GM12878 (cell line): ENCODE results near the gene ABTB1. TPM values are rescaled to one million over a fixed set of nuclear protein-coding genes. Genes with fewer than 3 reads are reported as not detected.

Source experiments
- BCL11A ChIP-seq: IDR thresholded peaks from 2 replicates; pipeline ENCODE4 v1.6.1; 2011; ENCODE audit warnings: low read depth, low read length
- CBX5 ChIP-seq: sonication (generic); IDR thresholded peaks from 2 replicates; pipeline ENCODE4 v1.6.1; 2016; ENCODE audit warnings: low read depth, moderate library complexity, mild to moderate bottlenecking, inconsistent platforms
- CEBPB ChIP-seq, 2 experiments: fragments of 150-350 bp in 1 of 2; IDR thresholded peaks; 2 replicates each; pipeline ENCODE4 v1.6.1; 2012 to 2014; ENCODE audit warnings: low read depth in 2 of 2, low read length in 2 of 2, borderline replicate concordance in 1 of 2, inconsistent platforms in 1 of 2
- CREM ChIP-seq: IDR thresholded peaks from 2 replicates; pipeline ENCODE4 v1.6.1; 2014; ENCODE audit warnings: antibody characterized with exemption, low read depth
- DPF2 ChIP-seq: fragments of 450-650 bp; IDR thresholded peaks from 2 replicates; pipeline ENCODE4 v1.6.1; 2017; ENCODE audit warnings: mild to moderate bottlenecking
- EZH2 ChIP-seq: IDR thresholded peaks from 2 replicates; pipeline ENCODE4 v1.6.1; 2012; ENCODE audit warnings: low read depth, mild to moderate bottlenecking, control low read depth, inconsistent platforms, low read length, borderline replicate concordance; ENCODE audit not compliant: control insufficient read depth
- IKZF1 ChIP-seq: fragments of 450-650 bp; conservative IDR thresholded peaks from 2 replicates; pipeline ENCODE4 v1.6.1; 2017; ENCODE audit warnings: antibody characterized with exemption, mild to moderate bottlenecking
- KDM1A ChIP-seq: fragments of 200-600 bp; sonication (generic); IDR thresholded peaks from 2 replicates; pipeline ENCODE4 v1.6.1; 2016; ENCODE audit warnings: borderline replicate concordance
- MYC ChIP-seq: IDR thresholded peaks from 2 replicates; pipeline ENCODE4 v1.6.1; 2011; ENCODE audit warnings: mild to moderate bottlenecking, low read length, moderate library complexity, inconsistent platforms; ENCODE audit not compliant: insufficient read depth, insufficient replicate concordance, insufficient read length, severe bottlenecking
- RAD21 ChIP-seq: IDR thresholded peaks from 2 replicates; pipeline ENCODE4 v1.6.1; 2011; ENCODE audit warnings: mild to moderate bottlenecking, low read depth, low read length, moderate library complexity; ENCODE audit not compliant: insufficient read depth
- RB1 ChIP-seq: fragments of 450-650 bp; formaldehyde crosslinking; IDR thresholded peaks from 2 replicates; pipeline ENCODE4 v1.6.1; 2017; ENCODE audit warnings: mild to moderate bottlenecking, borderline replicate concordance
- RUNX3 ChIP-seq: IDR thresholded peaks from 2 replicates; pipeline ENCODE4 v1.6.1; 2012; ENCODE audit warnings: low read length, inconsistent platforms
- SRF ChIP-seq, 2 experiments: IDR thresholded peaks; 2 replicates each; pipeline ENCODE4 v1.6.1; 2011; ENCODE audit warnings: low read depth in 2 of 2, low read length in 2 of 2, mild to moderate bottlenecking in 1 of 2, moderate library complexity in 1 of 2
- WRNIP1 ChIP-seq: IDR thresholded peaks from 2 replicates; pipeline ENCODE4 v1.6.1; 2011; ENCODE audit warnings: low read depth, low read length, improper control_type of control experiment, borderline replicate concordance
- YY1 ChIP-seq: IDR thresholded peaks from 2 replicates; pipeline ENCODE4 v1.6.1; 2011; ENCODE audit warnings: low read depth, mild to moderate bottlenecking, low read length
- ZBED1 ChIP-seq: IDR thresholded peaks from 2 replicates; pipeline ENCODE4 v1.6.1; 2016; ENCODE audit warnings: borderline replicate concordance
- ZNF217 ChIP-seq: fragments of 450-650 bp; IDR thresholded peaks from 2 replicates; pipeline ENCODE4 v1.6.1; 2017; ENCODE audit warnings: antibody characterized with exemption, mild to moderate bottlenecking
- polyA plus RNA-seq, 11 experiments: library from polyadenylated mRNA; depleted of rRNA in 4 of 11; unstranded in 6 of 11; stranded (reverse) in 5 of 11; fragments of >200 nt; fragmentation: Nextera tagmentation in 4 of 11; fragmentation: Illumina TruSeq in 1 of 11; extraction: Ambion mirVana in 4 of 11; extraction: Trizol in 1 of 11; gene quantifications; 1 replicate in 1 of 11; 2 replicates in 10 of 11; pipeline versions ENCODE4 v1.2.1 to v1.2.3, GENCODE V29; 2011 to 2016; ENCODE audit warnings: inconsistent platforms in 2 of 11, missing spikeins in 2 of 11, low read depth in 1 of 11
- total RNA-seq, 4 experiments: library from RNA; depleted of rRNA in 3 of 4; stranded (reverse); fragments of >200 nt in 3 of 4; fragmentation: Illumina TruSeq in 1 of 4; extraction: Trizol in 1 of 4; gene quantifications; 2 replicates each; pipeline versions ENCODE4 v1.2.1 to v1.2.3, GENCODE V29; 2013 to 2021
- TF ChIP-seq, protein P1 (sequence below), 3 experiments: IDR thresholded peaks in 2 of 3; conservative IDR thresholded peaks in 1 of 3; 2 replicates each; pipeline ENCODE4 v1.5.1; 2011; ENCODE audit warnings: low read depth in 3 of 3, low read length in 3 of 3, mild to moderate bottlenecking in 3 of 3, control low read depth in 2 of 3, moderate library complexity in 2 of 3, inconsistent platforms in 1 of 3, mixed read lengths in 1 of 3; ENCODE audit not compliant: control insufficient read depth in 2 of 3, insufficient read depth in 1 of 3; ENCODE audit errors: extremely low read depth in 1 of 3
- TF ChIP-seq, protein P2 (sequence below): IDR thresholded peaks from 2 replicates; pipeline ENCODE4 v1.6.1; 2012; ENCODE audit warnings: low read depth, low read length, improper control_type of control experiment
- TF ChIP-seq, protein P3 (sequence below): IDR thresholded peaks from 2 replicates; pipeline ENCODE4 v1.6.1; 2012; ENCODE audit warnings: improper control_type of control experiment, low read depth, low read length; ENCODE audit not compliant: insufficient replicate concordance

Gene ABTB1
- total and polyA plus RNA-seq, 10 of the 15 experiments (the other 5 are each of a cell fraction or from before 2014, with no cell fraction given) = 0.11 to 10.2 (median 7.1) TPM

DNA sequence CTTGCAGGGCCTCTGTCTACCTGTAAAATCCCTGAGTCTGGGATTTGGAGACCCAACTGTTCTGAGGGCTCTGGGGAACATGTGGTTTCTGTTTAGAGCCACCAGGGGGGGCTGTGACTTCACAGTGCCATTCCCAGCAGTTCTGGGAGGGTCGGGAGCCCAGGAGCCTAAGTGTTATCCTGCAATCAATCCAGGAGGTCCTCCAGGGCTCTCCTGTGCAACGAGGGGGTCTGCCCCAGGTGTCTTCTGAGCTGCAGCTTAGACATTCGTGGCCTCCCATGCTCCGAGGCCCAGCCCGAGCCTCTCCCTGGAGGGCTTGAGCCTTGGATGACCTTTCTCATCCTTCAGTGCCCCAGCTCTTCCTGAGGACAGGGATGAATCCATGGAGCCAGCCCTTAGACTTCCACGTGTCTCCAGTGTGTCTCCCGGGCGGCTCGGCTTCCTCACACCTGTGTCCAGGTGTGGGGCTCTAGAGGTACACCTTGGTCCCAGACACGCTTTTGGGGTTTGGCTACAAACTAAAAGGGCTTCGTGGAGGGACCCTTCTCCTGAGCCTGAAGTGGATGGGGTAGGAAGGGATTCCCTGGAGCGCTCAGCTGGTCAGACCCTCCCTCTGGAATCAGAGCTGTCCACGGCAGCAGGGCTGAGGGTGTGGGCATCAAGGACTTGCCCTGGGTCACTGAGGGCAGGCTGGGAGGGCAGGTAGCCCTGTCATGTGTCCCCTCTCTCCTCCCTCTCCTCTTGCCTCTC lies 20.3 kb upstream of the ABTB1 start (continued):
- TF ChIP-seq, protein P1, sequence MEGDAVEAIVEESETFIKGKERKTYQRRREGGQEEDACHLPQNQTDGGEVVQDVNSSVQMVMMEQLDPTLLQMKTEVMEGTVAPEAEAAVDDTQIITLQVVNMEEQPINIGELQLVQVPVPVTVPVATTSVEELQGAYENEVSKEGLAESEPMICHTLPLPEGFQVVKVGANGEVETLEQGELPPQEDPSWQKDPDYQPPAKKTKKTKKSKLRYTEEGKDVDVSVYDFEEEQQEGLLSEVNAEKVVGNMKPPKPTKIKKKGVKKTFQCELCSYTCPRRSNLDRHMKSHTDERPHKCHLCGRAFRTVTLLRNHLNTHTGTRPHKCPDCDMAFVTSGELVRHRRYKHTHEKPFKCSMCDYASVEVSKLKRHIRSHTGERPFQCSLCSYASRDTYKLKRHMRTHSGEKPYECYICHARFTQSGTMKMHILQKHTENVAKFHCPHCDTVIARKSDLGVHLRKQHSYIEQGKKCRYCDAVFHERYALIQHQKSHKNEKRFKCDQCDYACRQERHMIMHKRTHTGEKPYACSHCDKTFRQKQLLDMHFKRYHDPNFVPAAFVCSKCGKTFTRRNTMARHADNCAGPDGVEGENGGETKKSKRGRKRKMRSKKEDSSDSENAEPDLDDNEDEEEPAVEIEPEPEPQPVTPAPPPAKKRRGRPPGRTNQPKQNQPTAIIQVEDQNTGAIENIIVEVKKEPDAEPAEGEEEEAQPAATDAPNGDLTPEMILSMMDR (IDR thresholded peaks at IDR 0.05 in 2 of 3, conservative IDR thresholded peaks at IDR 0.05 in 1 of 3; ENCODE audit: control insufficient read depth in 2 of 3, extremely low read depth in 1 of 3, insufficient read depth in 1 of 3, low read depth in 3 of 3, low read length in 3 of 3) = peak; percentile 72 to 91 (median 80)
- TF ChIP-seq RUNX3 = peak; percentile 85
- TF ChIP-seq WRNIP1 = no peak
- TF ChIP-seq EZH2 = no peak
- no peak for TF ChIP-seq MYC
- no peak for TF ChIP-seq BCL11A
- no peak for TF ChIP-seq CREM
- peak; percentile 97 for TF ChIP-seq RAD21
- 0 out of 2 replicates have a peak, but pooled peaks have one; percentile 23 for TF ChIP-seq IKZF1
- TF ChIP-seq DPF2 = no peak
- TF ChIP-seq CEBPB (IDR thresholded peaks at IDR 0.05; ENCODE audit: borderline replicate concordance in 1 of 2, low read depth in 2 of 2, low read length in 2 of 2) = no peak
- TF ChIP-seq ZBED1 = no peak
- TF ChIP-seq KDM1A = no peak
- peak; percentile 46; the same call in 1 of the 2 replicates for TF ChIP-seq YY1
- TF ChIP-seq RB1 = 0 out of 2 replicates have a peak, but pooled peaks have one; percentile 14
- TF ChIP-seq, protein P2, sequence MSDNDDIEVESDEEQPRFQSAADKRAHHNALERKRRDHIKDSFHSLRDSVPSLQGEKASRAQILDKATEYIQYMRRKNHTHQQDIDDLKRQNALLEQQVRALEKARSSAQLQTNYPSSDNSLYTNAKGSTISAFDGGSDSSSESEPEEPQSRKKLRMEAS = peak; percentile 65; the same call in 1 of the 2 replicates
- no peak for TF ChIP-seq SRF (IDR thresholded peaks at IDR 0.05; ENCODE audit: low read depth in 2 of 2, low read length in 2 of 2)
- no peak for TF ChIP-seq ZNF217
- TF ChIP-seq CBX5 = no peak
- TF ChIP-seq, protein P3, sequence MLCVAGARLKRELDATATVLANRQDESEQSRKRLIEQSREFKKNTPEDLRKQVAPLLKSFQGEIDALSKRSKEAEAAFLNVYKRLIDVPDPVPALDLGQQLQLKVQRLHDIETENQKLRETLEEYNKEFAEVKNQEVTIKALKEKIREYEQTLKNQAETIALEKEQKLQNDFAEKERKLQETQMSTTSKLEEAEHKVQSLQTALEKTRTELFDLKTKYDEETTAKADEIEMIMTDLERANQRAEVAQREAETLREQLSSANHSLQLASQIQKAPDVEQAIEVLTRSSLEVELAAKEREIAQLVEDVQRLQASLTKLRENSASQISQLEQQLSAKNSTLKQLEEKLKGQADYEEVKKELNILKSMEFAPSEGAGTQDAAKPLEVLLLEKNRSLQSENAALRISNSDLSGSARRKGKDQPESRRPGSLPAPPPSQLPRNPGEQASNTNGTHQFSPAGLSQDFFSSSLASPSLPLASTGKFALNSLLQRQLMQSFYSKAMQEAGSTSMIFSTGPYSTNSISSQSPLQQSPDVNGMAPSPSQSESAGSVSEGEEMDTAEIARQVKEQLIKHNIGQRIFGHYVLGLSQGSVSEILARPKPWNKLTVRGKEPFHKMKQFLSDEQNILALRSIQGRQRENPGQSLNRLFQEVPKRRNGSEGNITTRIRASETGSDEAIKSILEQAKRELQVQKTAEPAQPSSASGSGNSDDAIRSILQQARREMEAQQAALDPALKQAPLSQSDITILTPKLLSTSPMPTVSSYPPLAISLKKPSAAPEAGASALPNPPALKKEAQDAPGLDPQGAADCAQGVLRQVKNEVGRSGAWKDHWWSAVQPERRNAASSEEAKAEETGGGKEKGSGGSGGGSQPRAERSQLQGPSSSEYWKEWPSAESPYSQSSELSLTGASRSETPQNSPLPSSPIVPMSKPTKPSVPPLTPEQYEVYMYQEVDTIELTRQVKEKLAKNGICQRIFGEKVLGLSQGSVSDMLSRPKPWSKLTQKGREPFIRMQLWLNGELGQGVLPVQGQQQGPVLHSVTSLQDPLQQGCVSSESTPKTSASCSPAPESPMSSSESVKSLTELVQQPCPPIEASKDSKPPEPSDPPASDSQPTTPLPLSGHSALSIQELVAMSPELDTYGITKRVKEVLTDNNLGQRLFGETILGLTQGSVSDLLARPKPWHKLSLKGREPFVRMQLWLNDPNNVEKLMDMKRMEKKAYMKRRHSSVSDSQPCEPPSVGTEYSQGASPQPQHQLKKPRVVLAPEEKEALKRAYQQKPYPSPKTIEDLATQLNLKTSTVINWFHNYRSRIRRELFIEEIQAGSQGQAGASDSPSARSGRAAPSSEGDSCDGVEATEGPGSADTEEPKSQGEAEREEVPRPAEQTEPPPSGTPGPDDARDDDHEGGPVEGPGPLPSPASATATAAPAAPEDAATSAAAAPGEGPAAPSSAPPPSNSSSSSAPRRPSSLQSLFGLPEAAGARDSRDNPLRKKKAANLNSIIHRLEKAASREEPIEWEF = no peak
- TF ChIP-seq, all 136 proteins: peak for 8
